ENCODE results near the gene DNAJA4.

GRCh38 chr15:78236491-78236890 is 27.9 kb upstream of the DNAJA4 start:
- no peak for TF ChIP-seq CTCF (conservative IDR thresholded peaks at IDR 0.05; ENCODE audit: low read depth in 2 of 2)
- no peak for TF ChIP-seq JUNB (IDR thresholded peaks at IDR 0.05; ENCODE audit: unreplicated experiment)
- TF ChIP-seq REST (IDR thresholded peaks at IDR 0.05; ENCODE audit: unreplicated experiment): no peak
- no peak for TF ChIP-seq EZH2 (IDR thresholded peaks at IDR 0.05; ENCODE audit: low read depth, unreplicated experiment)
- no peak for TF ChIP-seq CREB1 (CRISPR knock-in tag; IDR thresholded peaks at IDR 0.05; ENCODE audit: low read depth)
- no peak for TF ChIP-seq POLR2AphosphoS5 (IDR thresholded peaks at IDR 0.05; ENCODE audit: low read depth)
